ENCODE data around the gene IL17RD.

GRCh38 chr3:57166660-57167059 lies 1.5 kb upstream of the IL17RD start:
- TF ChIP-seq RBFOX2 (IDR thresholded peaks at IDR 0.05; ENCODE audit: low read depth, low read length): no peak
- TF ChIP-seq EZH2 (IDR thresholded peaks at IDR 0.05; ENCODE audit: borderline replicate concordance, low read depth, low read length): no peak
- TF ChIP-seq ELK1 (CRISPR knock-in tag; IDR thresholded peaks at IDR 0.05): no peak
- TF ChIP-seq KAT8 (IDR thresholded peaks at IDR 0.05; ENCODE audit: low read depth): no peak
- TF ChIP-seq HMG20B (CRISPR knock-in tag; IDR thresholded peaks at IDR 0.05): no peak
- TF ChIP-seq RFX5 (IDR thresholded peaks at IDR 0.05; ENCODE audit: low read depth, low read length): no peak
- no peak for TF ChIP-seq ZFP1 (CRISPR knock-in tag; IDR thresholded peaks at IDR 0.05)
- TF ChIP-seq CHD2 (IDR thresholded peaks at IDR 0.05; ENCODE audit: low read depth, low read length): no peak
- no peak for TF ChIP-seq POLR2AphosphoS2 (IDR thresholded peaks at IDR 0.05; ENCODE audit: low read length)
- TF ChIP-seq SMARCC2 (IDR thresholded peaks at IDR 0.05; ENCODE audit: low read depth): no peak
- no peak for TF ChIP-seq HDAC8 (tag; IDR thresholded peaks at IDR 0.05)

Data from K562 (cell line).